CD1c-positive myeloid dendritic cell (primary cell): ENCODE data around the gene CHD1.

ENCODE experiments used
- DNase-seq: peaks from one replicate; pipeline ENCODE4 v3.0.0-alpha.2; 2016; ENCODE audit errors: extremely low spot score

CHD1 gene

GRCh38 chr5:98807806-98808205 lies 121.0 kb downstream of the CHD1 start:
- DNase-seq = no peak

GRCh38 chr5:98805070-98805469 lies 123.7 kb downstream of the CHD1 start:
- no peak for DNase-seq

- no peak for DNase-seq
Observed at GRCh38 chr5:98804066-98804465, 124.7 kb downstream of the CHD1 start.
